Spinal cord (tissue), 10 donors: ENCODE results near the gene STXBP6. TPM values are rescaled to one million over a fixed set of nuclear protein-coding genes. Genes with fewer than 3 reads are reported as not detected.

Experiments used
- DNase-seq, 6 donors: peaks; one replicate each; pipeline versions ENCODE4 v3.0.0 to v3.0.0-alpha.2; 2013 to 2015; ENCODE audit warnings: low spot score in 6 of 6, low read depth in 4 of 6
- H3K27ac ChIP-seq: one replicate; pipeline ENCODE4 v1.5.1; 2013; ENCODE audit warnings: low read depth, low read length, control low read depth
- H3K27me3 ChIP-seq: one replicate; pipeline ENCODE4 v1.6.1; 2013; ENCODE audit warnings: low read length; ENCODE audit not compliant: control insufficient read depth, insufficient read depth
- H3K36me3 ChIP-seq: one replicate; pipeline ENCODE4 v1.6.1; 2013; ENCODE audit warnings: low read length; ENCODE audit not compliant: control insufficient read depth, insufficient read depth
- H3K4me1 ChIP-seq: one replicate; pipeline ENCODE4 v1.6.1; 2013; ENCODE audit warnings: low read length; ENCODE audit not compliant: control insufficient read depth, insufficient read depth
- H3K4me3 ChIP-seq: one replicate; pipeline ENCODE4 v1.5.1; 2013; ENCODE audit warnings: low read depth, low read length, control low read depth
- H3K9me3 ChIP-seq: one replicate; pipeline ENCODE4 v1.6.1; 2013; ENCODE audit warnings: low read length; ENCODE audit not compliant: control insufficient read depth, insufficient read depth
- WGBS: methylation state at CpG from one replicate; pipeline ENCODE4 v1.1.5; 2013; ENCODE audit warnings: missing lambda C conversion rate; ENCODE audit not compliant: insufficient coverage; 5-methylcytosine and 5-hydroxymethylcytosine counted together
- polyA plus RNA-seq, 2 donors: library from polyadenylated mRNA; unstranded; fragments of 120-200 nt; gene quantifications; one replicate each; pipeline ENCODE4 v1.2.1, GENCODE V29; 2013; ENCODE audit not compliant: insufficient read length in 2 of 2
- total RNA-seq, 2 donors: library from RNA; depleted of rRNA in 1 of 2; stranded (reverse); fragments of 120-200 nt in 1 of 2; fragments of >200 nt in 1 of 2; gene quantifications; one replicate each; pipeline versions ENCODE4 v1.2.3 to v1.2.4, GENCODE V29; 2013 to 2014
- donor health status: healthy.

Gene STXBP6
- total and polyA plus RNA-seq, 4 donors, result 24.5 to 49.3 (median 36.9) TPM

DNA sequence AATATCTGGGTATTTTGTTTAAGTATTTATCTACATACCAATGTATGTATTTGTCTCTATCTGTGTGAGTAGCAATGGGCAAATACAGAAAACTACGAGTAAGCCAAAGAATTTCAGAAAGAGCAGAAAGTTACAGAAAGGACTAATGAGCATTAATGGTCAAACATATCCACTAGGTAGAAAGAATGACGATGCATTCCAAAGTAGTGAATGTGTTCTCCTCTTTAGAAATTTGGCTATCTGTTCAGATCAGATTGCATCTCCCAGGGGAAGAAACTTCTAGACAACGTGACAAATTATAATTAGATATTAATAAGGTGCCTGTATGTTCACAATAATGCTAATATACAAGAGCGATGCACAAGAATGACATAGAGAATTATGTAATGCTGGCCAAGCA, 221.5 kb downstream of the STXBP6 start:
- H3K9me3 ChIP-seq, result no peaks in the 10 kb centered on the region
- no peak overlapping the region for H3K4me3 ChIP-seq
- H3K27me3 ChIP-seq, result no peaks in the 10 kb centered on the region
- 100% methylated on average over 1 of the region's 4 CpGs for WGBS
- no peak for DNase-seq
- H3K4me1 ChIP-seq, result no peaks in the 10 kb centered on the region
- H3K36me3 ChIP-seq, result no peaks in the 10 kb centered on the region
- H3K27ac ChIP-seq, result no peak overlapping the region

DNA sequence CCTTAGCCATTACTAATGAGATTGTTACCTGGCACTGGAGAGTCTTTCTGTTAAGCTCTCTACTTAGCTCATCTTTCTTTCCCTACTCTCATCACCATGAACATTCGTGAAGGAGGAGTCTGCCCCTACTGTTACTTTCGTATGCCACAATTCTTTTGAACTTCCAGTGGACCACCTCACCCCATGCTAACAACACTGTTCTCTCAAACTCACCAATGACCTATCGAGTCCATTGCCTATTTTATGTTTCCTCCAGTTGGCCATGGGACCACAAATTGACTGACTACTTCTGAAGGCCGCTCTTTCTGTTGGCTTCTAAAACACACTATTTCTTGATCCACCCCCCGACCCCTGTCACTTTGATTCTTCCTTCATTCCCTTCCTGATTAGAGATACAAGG, 223.6 kb downstream of the STXBP6 start:
- H3K27ac ChIP-seq, result no peak overlapping the region
- H3K36me3 ChIP-seq, result no peaks in the 10 kb centered on the region
- 95% methylated on average over 4 of the region's 5 CpGs for WGBS
- no peaks in the 10 kb centered on the region for H3K27me3 ChIP-seq
- H3K4me3 ChIP-seq, result no peak overlapping the region
- no peaks in the 10 kb centered on the region for H3K4me1 ChIP-seq
- no peaks in the 10 kb centered on the region for H3K9me3 ChIP-seq
- DNase-seq, result no peak

DNA sequence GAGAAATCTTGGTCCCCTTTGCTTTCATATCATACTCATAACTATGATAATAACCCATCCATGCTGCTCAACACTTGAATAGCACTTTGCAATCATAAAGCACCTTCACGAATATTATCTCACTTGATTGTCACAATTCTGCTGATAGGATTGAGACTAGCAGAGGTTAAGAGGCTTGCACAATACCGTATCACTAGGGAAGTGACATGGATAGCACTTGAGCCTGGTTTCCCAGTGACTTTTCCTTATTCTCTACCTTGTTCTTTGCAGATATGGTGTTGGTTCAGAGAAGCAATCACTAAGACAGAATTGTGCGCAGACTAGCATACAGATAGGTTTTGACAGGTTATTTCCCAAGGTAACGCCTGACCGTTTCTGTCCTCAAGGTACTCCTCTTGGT, 229.3 kb downstream of the STXBP6 start:
- no peaks in the 10 kb centered on the region for H3K9me3 ChIP-seq
- no peaks in the 10 kb centered on the region for H3K36me3 ChIP-seq
- peaks cover 4% of the 10 kb centered on the region for H3K4me1 ChIP-seq
- 100% methylated on average over 3 of the region's 5 CpGs for WGBS
- no peak overlapping the region for H3K4me3 ChIP-seq
- no peak overlapping the region for H3K27ac ChIP-seq
- no peaks in the 10 kb centered on the region for H3K27me3 ChIP-seq
- DNase-seq, result no peak

DNA sequence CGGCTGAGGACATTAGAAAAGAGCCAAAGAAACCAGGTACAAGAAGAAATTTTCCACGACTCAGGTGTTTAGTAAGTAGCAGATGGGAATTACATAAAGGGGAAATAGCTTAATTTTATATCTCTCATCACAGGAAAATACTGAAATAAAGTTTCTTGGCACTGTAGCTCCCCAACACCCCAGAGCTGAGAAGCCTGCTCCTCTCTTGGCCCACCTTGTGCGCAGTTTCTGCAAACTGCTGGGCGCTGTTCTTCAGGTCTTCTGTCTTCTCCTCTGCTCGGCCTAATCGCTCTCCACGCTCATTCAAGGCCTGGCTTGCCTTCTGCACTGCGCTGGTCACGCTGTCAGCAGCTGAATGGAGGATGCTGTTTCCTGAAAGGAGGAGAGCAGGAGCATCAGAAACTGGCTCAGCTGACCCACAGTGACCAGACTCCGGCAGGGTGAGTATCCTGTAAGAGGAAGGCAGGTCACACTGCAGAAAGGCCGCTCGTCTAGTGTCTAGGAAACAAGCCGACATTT, 231.1 kb downstream of the STXBP6 start:
- Histone ChIP-seq H3K4me1 (peaks cover 4% of the 10 kb centered on the region), H3K4me3 (no peak overlapping the region), H3K36me3 (no peaks in the 10 kb centered on the region), H3K27me3 (no peaks in the 10 kb centered on the region), H3K9me3 (no peaks in the 10 kb centered on the region), H3K27ac (peak overlapping the region; percentile 75)
- 87% methylated on average over 12 of the region's 13 CpGs for WGBS
- no peak for DNase-seq

DNA sequence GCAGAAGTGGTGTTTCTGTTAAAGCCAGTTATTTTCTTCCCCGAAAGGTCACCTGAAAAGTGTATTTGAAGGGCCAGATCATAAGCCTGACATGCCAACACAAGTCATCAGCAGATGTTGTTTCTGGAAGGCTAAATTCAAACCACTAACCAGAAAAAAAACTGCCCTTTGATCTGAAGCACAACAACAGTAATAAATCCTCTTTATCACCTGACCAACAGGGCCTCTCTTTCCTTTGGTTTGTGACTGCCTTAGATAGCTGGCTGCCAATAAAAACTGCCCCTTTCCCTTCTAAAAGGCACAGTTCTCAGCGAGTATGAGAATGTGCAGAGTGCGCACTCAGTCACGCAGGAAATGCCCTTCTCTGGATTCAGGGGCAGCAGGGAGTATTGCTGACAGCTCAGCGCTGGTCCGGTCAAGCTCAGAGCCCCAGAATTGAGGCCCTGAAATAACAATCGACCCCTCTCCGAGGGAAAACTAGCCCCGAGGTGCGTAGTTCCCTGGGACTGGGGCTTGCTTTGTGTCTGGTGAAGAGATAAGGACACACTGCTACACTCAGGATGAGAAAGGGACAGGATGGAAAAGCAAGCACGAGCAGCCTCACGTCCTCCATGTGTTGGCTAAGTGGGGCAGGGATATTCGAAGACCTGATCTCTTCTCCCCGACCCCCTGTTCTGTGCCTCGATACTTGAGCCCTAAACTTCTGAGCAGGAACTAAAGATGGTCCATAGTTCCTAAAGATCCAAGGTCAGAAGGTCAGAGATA, 231.7 kb downstream of the STXBP6 start:
- 68% methylated on average over 15 of the region's 15 CpGs for WGBS

DNA sequence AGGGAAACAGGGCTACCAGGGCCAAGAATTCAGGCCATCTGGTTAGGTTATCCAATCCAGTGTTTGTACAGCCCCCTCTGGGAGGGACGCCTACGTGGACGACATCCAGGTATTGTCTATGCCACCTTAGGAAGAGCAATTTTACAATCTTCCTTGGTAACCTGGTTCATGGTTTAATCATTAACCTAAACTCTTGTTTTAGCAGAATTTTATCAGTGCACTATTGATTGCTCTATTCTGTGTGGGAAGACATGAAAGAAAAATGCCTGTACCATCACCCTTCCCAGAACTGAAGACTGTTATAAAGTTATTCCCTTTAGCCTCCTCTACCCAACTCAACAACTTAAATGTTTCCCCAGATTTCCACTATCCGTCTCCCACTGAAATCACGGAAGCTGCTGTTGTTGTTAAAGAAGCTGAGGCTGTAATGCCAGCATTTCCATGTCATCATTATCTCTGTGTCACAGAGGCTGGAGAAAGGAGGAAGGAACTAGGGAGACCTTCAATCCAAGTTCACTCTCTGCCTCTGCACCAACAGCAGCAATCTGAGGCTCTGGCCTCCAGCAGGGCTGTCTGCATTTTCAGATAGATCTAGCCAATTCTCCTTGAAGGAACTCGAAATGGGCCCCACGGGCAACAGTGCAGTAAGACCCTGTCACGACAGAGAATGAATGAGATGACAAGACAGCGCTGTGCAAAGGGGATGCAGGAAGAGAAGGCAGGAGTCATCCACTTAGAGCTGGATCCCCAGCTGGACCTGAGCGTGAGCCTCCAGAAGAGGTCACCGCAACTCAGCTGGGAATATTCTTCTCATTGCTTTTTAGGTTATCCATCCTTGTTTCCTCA, 232.5 kb downstream of the STXBP6 start:
- Histone ChIP-seq H3K36me3 (no peaks in the 10 kb centered on the region), H3K27me3 (no peaks in the 10 kb centered on the region), H3K9me3 (no peaks in the 10 kb centered on the region), H3K4me3 (no peak overlapping the region), H3K4me1 (peaks cover 4% of the 10 kb centered on the region), H3K27ac (peak overlapping the region; percentile 26)
- WGBS, result 79% methylated on average over 9 of the region's 11 CpGs
- peak in 2 of 6 donors; percentile 39 to 57 for DNase-seq

More for the DNA sequence above, 231.7 kb downstream of the STXBP6 start:
- Histone ChIP-seq H3K4me3 (no peak overlapping the region), H3K36me3 (no peaks in the 10 kb centered on the region), H3K4me1 (peaks cover 4% of the 10 kb centered on the region), H3K27me3 (no peaks in the 10 kb centered on the region), H3K27ac (peak overlapping the region; percentile 75), H3K9me3 (no peaks in the 10 kb centered on the region)
- DNase-seq, result peak in 1 of 6 donors; percentile 66

DNA sequence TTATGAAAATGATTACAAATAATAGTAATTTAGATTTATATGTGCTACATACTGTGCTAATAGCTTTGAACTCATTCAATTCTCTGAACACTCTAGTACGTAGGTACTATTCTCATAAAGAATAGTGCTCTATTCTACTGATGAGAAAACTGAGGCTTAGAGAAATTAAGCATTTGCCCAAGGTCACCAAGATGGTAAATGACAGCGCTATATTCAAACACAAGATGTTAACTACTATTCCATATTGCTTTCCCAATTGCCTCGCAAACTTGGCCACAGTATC, 233.1 kb downstream of the STXBP6 start:
- H3K4me3 ChIP-seq, result no peak overlapping the region
- H3K4me1 ChIP-seq, result peaks cover 4% of the 10 kb centered on the region
- H3K27me3 ChIP-seq, result no peaks in the 10 kb centered on the region
- 70% methylated on average over 2 of the region's 3 CpGs for WGBS
- DNase-seq, result no peak
- no peaks in the 10 kb centered on the region for H3K9me3 ChIP-seq
- H3K27ac ChIP-seq, result peak overlapping the region; percentile 26
- no peaks in the 10 kb centered on the region for H3K36me3 ChIP-seq

DNA sequence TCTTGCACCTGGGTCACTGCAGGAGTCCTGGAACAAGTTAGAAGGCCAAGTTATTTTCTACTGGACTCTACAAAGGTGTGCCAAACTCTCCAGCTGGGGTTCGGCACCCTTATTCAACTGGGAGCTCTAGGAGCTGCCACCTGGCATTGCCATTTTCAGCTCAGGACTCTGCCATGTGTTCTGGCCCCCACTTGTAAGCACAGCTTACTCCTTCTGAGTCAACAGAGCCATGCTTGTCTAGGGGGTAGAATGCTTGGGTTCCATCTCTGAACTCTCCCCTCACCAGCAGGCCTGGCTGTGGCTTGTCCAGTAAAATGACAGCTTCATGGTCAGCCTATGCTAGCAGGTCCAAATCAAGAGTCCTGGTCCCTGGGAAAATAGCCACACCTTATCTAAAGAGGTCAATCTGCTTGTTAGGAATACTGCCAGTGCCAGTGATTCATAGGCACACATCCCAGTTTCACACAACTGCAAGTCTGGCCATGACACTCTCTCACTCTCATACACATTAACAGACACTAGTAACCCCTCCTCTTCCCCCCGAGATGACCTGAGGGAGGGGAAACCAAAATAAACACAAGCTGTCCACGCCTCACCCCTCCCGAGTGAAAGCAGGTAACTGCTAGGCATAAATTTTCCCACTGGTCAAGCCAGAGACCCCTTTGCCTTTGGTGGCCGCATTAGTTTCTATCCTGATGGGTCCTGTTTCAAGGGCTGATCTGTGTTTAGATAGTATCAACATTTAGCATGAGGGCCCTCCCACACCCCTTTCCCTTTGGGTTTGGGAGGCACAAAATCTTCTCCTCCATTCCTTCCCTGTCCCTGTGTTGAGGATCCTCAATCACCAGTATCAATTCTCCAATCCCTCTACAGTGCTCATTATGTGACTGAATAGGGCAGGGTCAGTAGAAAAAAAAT, 233.7 kb downstream of the STXBP6 start:
- H3K27me3 ChIP-seq, result no peaks in the 10 kb centered on the region
- no peaks in the 10 kb centered on the region for H3K36me3 ChIP-seq
- no peak overlapping the region for H3K4me3 ChIP-seq
- H3K4me1 ChIP-seq, result peaks cover 4% of the 10 kb centered on the region
- H3K9me3 ChIP-seq, result no peaks in the 10 kb centered on the region
- WGBS, result 81% methylated on average over 2 of the region's 5 CpGs
- H3K27ac ChIP-seq, result no peak overlapping the region
- DNase-seq, result no peak

DNA sequence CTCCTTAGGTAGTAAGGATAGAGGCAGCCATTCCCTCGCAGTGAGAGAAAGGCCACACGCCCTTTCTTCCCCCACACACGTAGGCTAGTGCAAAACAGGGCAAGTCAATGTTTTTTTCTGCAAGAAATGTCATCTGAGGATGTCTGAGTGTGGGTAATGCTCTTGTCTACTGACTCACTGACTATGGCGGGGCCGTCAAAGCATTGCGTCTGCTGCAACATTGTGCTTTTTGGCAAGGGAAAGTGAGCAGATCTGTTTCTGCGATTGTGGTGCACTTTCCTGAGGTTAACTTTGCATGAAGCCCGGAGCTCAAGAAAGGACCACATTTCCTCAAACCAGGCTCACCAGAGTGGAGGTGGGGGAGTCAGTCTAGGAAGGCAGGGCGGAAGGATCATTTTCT, 234.4 kb downstream of the STXBP6 start:
- H3K27me3 ChIP-seq, result no peaks in the 10 kb centered on the region
- H3K9me3 ChIP-seq, result no peaks in the 10 kb centered on the region
- H3K4me3 ChIP-seq, result no peak overlapping the region
- WGBS, result 89% methylated on average over 3 of the region's 9 CpGs
- H3K27ac ChIP-seq, result no peak overlapping the region
- DNase-seq, result no peak
- no peaks in the 10 kb centered on the region for H3K36me3 ChIP-seq
- H3K4me1 ChIP-seq, result peaks cover 4% of the 10 kb centered on the region
